Lung (tissue), 12 donors: ENCODE data around the gene PDE3B. TPM values are rescaled to one million over a fixed set of nuclear protein-coding genes. Genes with fewer than 3 reads are reported as not detected.

Source experiments
- ATAC-seq: fragments of 200-7000 bp; cut with Tn5 transposase; one replicate; pipeline ENCODE4 v1.9.1; 2020; ENCODE audit warnings: moderate number of reproducible peaks; ENCODE audit not compliant: insufficient read depth, low FRiP score
- DNase-seq, 3 donors: peaks; one replicate each; pipeline ENCODE4 v3.0.0-alpha.2; 2013 to 2017
- H3K27ac ChIP-seq, 2 donors: one replicate each; pipeline ENCODE4 v1.5.1; 2013; ENCODE audit warnings: mild to moderate bottlenecking in 2 of 2, moderate library complexity in 2 of 2, control low read depth in 1 of 2, inconsistent platforms in 1 of 2, low read depth in 1 of 2, low read length in 1 of 2
- H3K27me3 ChIP-seq, 3 donors: one replicate each; pipeline ENCODE4 v1.5.1; 2013; ENCODE audit warnings: low read length in 2 of 3; ENCODE audit not compliant: control insufficient read depth in 3 of 3, insufficient read depth in 3 of 3
- H3K36me3 ChIP-seq, 4 donors: one replicate each; pipeline ENCODE4 v1.5.1; 2013; ENCODE audit warnings: low read length in 4 of 4, mild to moderate bottlenecking in 1 of 4, moderate library complexity in 1 of 4; ENCODE audit not compliant: control insufficient read depth in 4 of 4, insufficient read depth in 4 of 4
- H3K4me1 ChIP-seq, 5 donors: one replicate each; pipeline ENCODE4 v1.5.1; 2013; ENCODE audit warnings: low read length in 5 of 5, mild to moderate bottlenecking in 2 of 5, moderate library complexity in 1 of 5; ENCODE audit not compliant: control insufficient read depth in 5 of 5, insufficient read depth in 5 of 5
- H3K4me3 ChIP-seq: one replicate; pipeline ENCODE4 v1.5.1; 2013; ENCODE audit warnings: mild to moderate bottlenecking, control low read depth, moderate library complexity
- H3K9ac ChIP-seq, 2 donors: one replicate each; pipeline ENCODE4 v1.5.1; 2013; ENCODE audit warnings: low read length in 2 of 2, control low read depth in 1 of 2; ENCODE audit not compliant: insufficient read depth in 1 of 2
- H3K9me3 ChIP-seq, 4 donors: one replicate each; pipeline ENCODE4 v1.5.1; 2013; ENCODE audit warnings: low read length in 3 of 4, mild to moderate bottlenecking in 1 of 4, moderate library complexity in 1 of 4; ENCODE audit not compliant: control insufficient read depth in 4 of 4, insufficient read depth in 3 of 4
- WGBS, 2 donors: extraction: QIAGEN DNeasy Blood & Tissue Kit; methylation state at CpG; one replicate each; pipeline ENCODE4 v1.1.7; 2013; 5-methylcytosine and 5-hydroxymethylcytosine counted together
- polyA plus RNA-seq, 2 donors: library from polyadenylated mRNA; stranded (reverse); fragments of 200-250 nt; gene quantifications; one replicate each; pipeline ENCODE4 v1.2.1, GENCODE V29; 2013
- total RNA-seq, 2 donors: library from RNA; depleted of rRNA in 1 of 2; stranded (reverse); fragments of >200 nt in 1 of 2; gene quantifications; one replicate each; pipeline ENCODE4 v1.2.1, GENCODE V29; 2014 to 2021
- TF ChIP-seq, protein P1 (sequence below): IDR thresholded peaks from 2 replicates; pipeline ENCODE4 v1.5.1; 2012; ENCODE audit warnings: mild to moderate bottlenecking; ENCODE audit errors: control extremely low read depth, extremely low read depth
- donor health status: control.
- donor health status: control.
- donor health status: Bipolar disorder and iron deficiency.
- donor health status: healthy.
- donor health status: DM: yes; HTN: yes; CAD: no.

The PDE3B gene
- total and polyA plus RNA-seq, 4 donors, result 3.3 to 79.2 (median 11.5) TPM

DNA sequence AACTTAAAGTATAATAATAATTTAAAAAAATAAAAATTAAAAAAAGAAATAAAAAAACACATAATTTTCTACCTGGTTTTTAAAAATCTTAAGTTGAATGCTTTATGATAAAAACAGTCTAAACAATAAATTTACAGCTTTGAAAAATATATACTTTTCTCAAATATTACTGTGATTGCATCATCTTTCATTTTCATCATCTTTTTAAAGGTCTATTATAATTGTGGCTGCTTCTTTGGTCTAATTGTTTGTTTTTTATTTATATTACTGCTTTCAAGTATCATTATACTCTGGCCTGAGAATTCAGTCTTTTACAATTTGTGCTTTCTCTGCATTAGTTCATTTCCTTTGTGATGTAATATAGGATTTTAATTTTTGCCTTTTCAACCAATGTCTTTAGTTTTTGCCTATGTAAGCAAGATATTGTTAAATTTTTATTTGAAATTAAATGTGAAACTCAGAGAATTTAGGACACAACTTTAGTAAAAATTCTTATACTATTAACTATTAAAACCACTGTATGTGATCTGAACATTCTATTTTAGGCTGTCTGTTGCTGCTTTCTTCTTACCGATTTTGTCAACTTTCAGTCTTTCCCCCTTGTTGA lies 241.2 kb downstream of the PDE3B start:
- 82 to 85% methylated on average over 1 of the region's 1 CpG for WGBS, 2 donors
- Histone ChIP-seq H3K27me3 (no peaks in the 10 kb centered on the region), H3K27ac (no peak overlapping the region), H3K36me3 (peaks cover 0 to 4% (median 2%) of the 10 kb centered on the region in 4 donors), H3K4me3 (no peak overlapping the region), H3K4me1 (peaks cover 0 to 7% (median 1%) of the 10 kb centered on the region in 5 donors), H3K9me3 (no peaks in the 10 kb centered on the region), H3K9ac (no peak overlapping the region)
- ATAC-seq, result no peak
- TF ChIP-seq, protein P1, sequence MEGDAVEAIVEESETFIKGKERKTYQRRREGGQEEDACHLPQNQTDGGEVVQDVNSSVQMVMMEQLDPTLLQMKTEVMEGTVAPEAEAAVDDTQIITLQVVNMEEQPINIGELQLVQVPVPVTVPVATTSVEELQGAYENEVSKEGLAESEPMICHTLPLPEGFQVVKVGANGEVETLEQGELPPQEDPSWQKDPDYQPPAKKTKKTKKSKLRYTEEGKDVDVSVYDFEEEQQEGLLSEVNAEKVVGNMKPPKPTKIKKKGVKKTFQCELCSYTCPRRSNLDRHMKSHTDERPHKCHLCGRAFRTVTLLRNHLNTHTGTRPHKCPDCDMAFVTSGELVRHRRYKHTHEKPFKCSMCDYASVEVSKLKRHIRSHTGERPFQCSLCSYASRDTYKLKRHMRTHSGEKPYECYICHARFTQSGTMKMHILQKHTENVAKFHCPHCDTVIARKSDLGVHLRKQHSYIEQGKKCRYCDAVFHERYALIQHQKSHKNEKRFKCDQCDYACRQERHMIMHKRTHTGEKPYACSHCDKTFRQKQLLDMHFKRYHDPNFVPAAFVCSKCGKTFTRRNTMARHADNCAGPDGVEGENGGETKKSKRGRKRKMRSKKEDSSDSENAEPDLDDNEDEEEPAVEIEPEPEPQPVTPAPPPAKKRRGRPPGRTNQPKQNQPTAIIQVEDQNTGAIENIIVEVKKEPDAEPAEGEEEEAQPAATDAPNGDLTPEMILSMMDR, result no peak
- DNase-seq, result no peak

DNA sequence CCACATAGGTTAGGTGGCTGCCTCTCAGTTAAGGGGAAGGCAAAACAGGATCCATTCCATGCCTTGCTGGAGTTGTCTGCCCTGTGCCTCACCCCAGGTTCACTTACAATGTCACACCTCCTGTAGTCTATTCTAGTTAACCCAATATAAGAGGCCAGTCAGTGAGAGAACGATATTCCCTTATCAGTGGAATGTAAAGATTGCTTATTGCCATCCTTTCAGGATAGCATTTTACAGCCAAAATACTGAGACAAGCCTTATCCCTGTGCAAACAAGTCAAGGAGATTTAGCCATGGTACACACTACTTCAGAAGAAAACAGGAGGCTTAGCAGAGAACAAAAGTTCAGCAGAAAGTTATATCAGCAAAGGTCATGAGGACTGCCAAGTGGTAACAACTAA lies 242.9 kb downstream of the PDE3B start:
- no peak overlapping the region for H3K9ac ChIP-seq
- TF ChIP-seq, protein P1, result no peak
- no peak overlapping the region for H3K27ac ChIP-seq
- peaks cover 0 to 12% (median 1%) of the 10 kb centered on the region in 5 donors for H3K4me1 ChIP-seq
- ATAC-seq (no peak), DNase-seq (no peak)
- H3K9me3 ChIP-seq, result no peaks in the 10 kb centered on the region
- H3K4me3 ChIP-seq, result no peak overlapping the region
- H3K27me3 ChIP-seq, result no peaks in the 10 kb centered on the region
- 52 to 56% methylated on average over 1 of the region's 1 CpG for WGBS, 2 donors
- peaks cover 0 to 4% (median 1%) of the 10 kb centered on the region in 4 donors for H3K36me3 ChIP-seq

DNA sequence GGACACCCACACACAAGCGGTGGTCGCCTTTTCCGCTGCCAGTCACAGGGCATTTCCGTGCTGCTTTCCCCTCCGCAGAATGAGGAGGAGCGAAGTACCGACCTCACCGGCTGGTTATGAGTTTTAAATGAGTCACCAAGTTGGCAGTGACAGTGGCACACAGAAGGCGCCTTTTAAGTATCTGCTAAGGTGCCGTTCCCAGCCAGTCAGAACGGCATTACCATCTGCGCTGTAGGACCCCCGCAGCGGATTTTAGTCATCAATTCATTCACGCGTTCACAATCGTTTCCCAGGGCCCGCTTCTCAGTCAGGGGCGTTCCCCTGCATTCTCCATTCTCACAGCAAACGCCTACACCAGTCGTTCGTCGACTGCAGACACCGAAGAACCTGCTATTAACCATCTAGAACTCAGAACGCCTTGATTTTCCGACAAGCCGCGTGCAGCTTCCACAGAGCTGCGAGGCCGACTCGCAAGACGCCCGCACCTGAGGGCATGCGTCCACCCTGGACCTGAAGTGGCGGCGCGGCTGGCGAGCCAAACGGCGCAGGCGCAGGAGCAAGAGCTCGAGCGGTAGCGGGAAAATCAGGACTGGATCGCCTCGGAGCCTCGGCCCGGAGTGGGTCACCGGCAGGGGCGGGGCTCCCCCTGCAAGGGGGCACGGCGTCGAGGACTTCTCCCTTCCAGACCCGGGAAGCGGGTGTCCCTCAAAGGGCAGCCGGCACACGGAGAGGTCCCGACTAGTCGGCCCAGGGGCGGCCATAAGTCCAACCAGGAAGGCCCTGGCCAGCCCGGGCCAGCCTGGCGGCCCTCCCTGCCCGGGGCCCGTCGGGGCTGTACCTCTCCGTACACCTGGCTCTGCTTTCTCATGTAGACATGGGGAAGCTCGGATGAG lies 247.8 kb downstream of the PDE3B start:
- Histone ChIP-seq H3K27me3 (no peaks in the 10 kb centered on the region), H3K36me3 (peaks cover 0 to 2% (median 0%) of the 10 kb centered on the region in 4 donors), H3K4me3 (peak overlapping the region; percentile 80), H3K9ac (peak overlapping the region; percentile 43 to 85), H3K27ac (peak overlapping the region; percentile 85 to 92), H3K9me3 (no peaks in the 10 kb centered on the region), H3K4me1 (peaks cover 0 to 12% (median under 1%) of the 10 kb centered on the region in 5 donors)
- WGBS, 2 donors, result 0% methylated on average over 51 to 67 of the region's 67 CpGs
- TF ChIP-seq, protein P1, result no peak
- DNase-seq (peak; percentile 93 to 94 (median 94)), ATAC-seq (peak; percentile 89)
